ENCODE data around the gene RFPL3. TPM values are rescaled to one million over a fixed set of nuclear protein-coding genes. Genes with fewer than 3 reads are reported as not detected.
"Not testable (repeated sequence)": the region's sequence is repeated elsewhere in the genome, so short reads cannot be mapped to it uniquely, and the experiment has no call there.

RFPL3 gene
- polyA plus RNA-seq, 1 donor, result not detected

GRCh38 chr22:32329202-32329645 is 28.4 kb upstream of the RFPL3 start:
- DNase-seq (ENCODE audit: low read depth), result no peak

- DNase-seq (ENCODE audit: low read depth), result no peak
Observed at GRCh38 chr22:32331236-32331917, 26.3 kb upstream of the RFPL3 start.

GRCh38 chr22:32331918-32332725 is 25.5 kb upstream of the RFPL3 start:
- no peak for DNase-seq (ENCODE audit: low read depth)

- DNase-seq (ENCODE audit: low read depth), result no peak
Observed at GRCh38 chr22:32333141-32333768, 24.4 kb upstream of the RFPL3 start.

GRCh38 chr22:32333769-32334659 is 23.7 kb upstream of the RFPL3 start:
- DNase-seq (ENCODE audit: low read depth), result no peak

- DNase-seq (ENCODE audit: low read depth), result no peak
Observed at GRCh38 chr22:32334660-32335365, 22.9 kb upstream of the RFPL3 start.

GRCh38 chr22:32335471-32335870 is 22.2 kb upstream of the RFPL3 start:
- no peak for DNase-seq (ENCODE audit: low read depth)

GRCh38 chr22:32336121-32336603 is 21.5 kb upstream of the RFPL3 start:
- no peak for DNase-seq (ENCODE audit: low read depth)

GRCh38 chr22:32336771-32337424 is 20.8 kb upstream of the RFPL3 start:
- DNase-seq (ENCODE audit: low read depth), result peak; percentile 8

- not testable (repeated sequence) for DNase-seq (ENCODE audit: low read depth)
Observed at GRCh38 chr22:32337425-32337824, 20.2 kb upstream of the RFPL3 start.

- no peak for DNase-seq (ENCODE audit: low read depth)
Observed at GRCh38 chr22:32338757-32339156, 18.9 kb upstream of the RFPL3 start.

- DNase-seq (ENCODE audit: low read depth), result no peak
Observed at GRCh38 chr22:32339190-32340012, 18.3 kb upstream of the RFPL3 start.

- DNase-seq (ENCODE audit: low read depth), result no peak
Observed at GRCh38 chr22:32340411-32340810, 17.3 kb upstream of the RFPL3 start.

- no peak for DNase-seq (ENCODE audit: low read depth)
Observed at GRCh38 chr22:32341122-32341740, 16.4 kb upstream of the RFPL3 start.

- DNase-seq (ENCODE audit: low read depth), result no peak
Observed at GRCh38 chr22:32342977-32343376, 14.7 kb upstream of the RFPL3 start.

GRCh38 chr22:32343941-32344340 is 13.7 kb upstream of the RFPL3 start:
- no peak for DNase-seq (ENCODE audit: low read depth)

- no peak for DNase-seq (ENCODE audit: low read depth)
Observed at GRCh38 chr22:32348031-32348611, 9.5 kb upstream of the RFPL3 start.

- not testable (repeated sequence) for DNase-seq (ENCODE audit: low read depth)
Observed at GRCh38 chr22:32351875-32352274, 5.8 kb upstream of the RFPL3 start.
